ENCODE results near the gene CXXC4. TPM values are rescaled to one million over a fixed set of nuclear protein-coding genes. Genes with fewer than 3 reads are reported as not detected.

CXXC4 gene
- total RNA-seq, 1 experiment from 2014 or later: 0.59 TPM

DNA sequence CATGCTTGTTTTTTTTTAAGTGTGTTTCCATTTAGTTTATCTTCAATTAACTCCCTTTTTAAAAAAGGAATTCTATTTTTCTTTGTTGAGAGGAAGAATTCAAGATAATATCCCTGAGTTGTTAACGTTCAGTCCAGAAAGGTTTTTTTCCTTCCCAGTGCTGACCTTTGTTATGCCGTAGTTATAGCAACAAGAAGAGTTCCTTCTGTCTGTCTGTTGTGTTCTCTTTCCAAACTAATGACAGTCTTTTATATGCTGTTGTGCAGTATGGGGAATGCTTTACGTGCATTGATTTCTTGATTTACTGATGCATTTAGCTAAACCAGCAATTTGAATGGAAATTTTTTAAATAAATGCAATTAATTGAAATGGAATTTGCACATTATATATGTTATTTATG is 6.6 kb upstream of the CXXC4 start:
- no peak overlapping the region for H3K27ac ChIP-seq (ENCODE audit: low read length)
- H3K9me3 ChIP-seq (ENCODE audit: control insufficient read depth, insufficient read depth, low read depth, low read length): no peaks in the 10 kb centered on the region
- CTCF ChIA-PET: no interaction called here
- BruUV-seq (replicated peaks): no TSS peak
- in situ Hi-C loops (cut with HindIII; ENCODE audit: low pct_unique_long_range_greater_than_20kb, low sequenced_read_pairs) (no loop called here), intact Hi-C loops (cut with micrococcal nuclease; ENCODE audit: unreplicated experiment) (no loop called here)
- no peak for DNase-seq (ENCODE audit: low read depth, low spot score)
- ATAC-seq: no peak
- no peaks in the 10 kb centered on the region for H3K36me3 ChIP-seq (ENCODE audit: control insufficient read depth, insufficient read depth, low read length)
- TF ChIP-seq SIN3A (IDR thresholded peaks at IDR 0.05; ENCODE audit: borderline replicate concordance, insufficient read depth, low read depth, low read length) (no peak), POLR2AphosphoS5 (IDR thresholded peaks at IDR 0.05; ENCODE audit: low read depth, low read length) (no peak), REST (IDR thresholded peaks at IDR 0.05; ENCODE audit: insufficient read depth in 1 of 2, low read depth in 2 of 2, low read length in 1 of 2) (no peak), CTCF (IDR thresholded peaks at IDR 0.05) (no peak), TCF7L2 (IDR thresholded peaks at IDR 0.05; ENCODE audit: low read depth, low read length) (no peak)
- H3K4me3 ChIP-seq (ENCODE audit: low read depth in 2 of 2, low read length in 2 of 2): no peak overlapping the region
- H3K27me3 ChIP-seq (ENCODE audit: control insufficient read depth, insufficient read depth, low read length): no peaks in the 10 kb centered on the region
- H3K4me1 ChIP-seq (ENCODE audit: control insufficient read depth, insufficient read depth, low read length): no peaks in the 10 kb centered on the region
- POLR2A ChIA-PET: no interaction called here

- POLR2A ChIA-PET: no interaction called here
- in situ Hi-C loops (cut with HindIII; ENCODE audit: low pct_unique_long_range_greater_than_20kb, low sequenced_read_pairs) (no loop called here), intact Hi-C loops (cut with micrococcal nuclease; ENCODE audit: unreplicated experiment) (no loop called here)
- ATAC-seq (no peak), DNase-seq (ENCODE audit: low read depth, low spot score) (no peak)
- Histone ChIP-seq H3K36me3 (ENCODE audit: control insufficient read depth, insufficient read depth, low read length) (no peaks in the 10 kb centered on the region), H3K4me1 (ENCODE audit: control insufficient read depth, insufficient read depth, low read length) (no peaks in the 10 kb centered on the region), H3K4me3 (ENCODE audit: low read depth in 2 of 2, low read length in 2 of 2) (no peak overlapping the region), H3K27ac (ENCODE audit: low read length) (no peak overlapping the region), H3K27me3 (ENCODE audit: control insufficient read depth, insufficient read depth, low read length) (no peaks in the 10 kb centered on the region), H3K9me3 (ENCODE audit: control insufficient read depth, insufficient read depth, low read depth, low read length) (no peaks in the 10 kb centered on the region)
- CTCF ChIA-PET: no interaction called here
- BruUV-seq (replicated peaks): no TSS peak
- TF ChIP-seq POLR2AphosphoS5 (IDR thresholded peaks at IDR 0.05; ENCODE audit: low read depth, low read length) (no peak), SIN3A (IDR thresholded peaks at IDR 0.05; ENCODE audit: borderline replicate concordance, insufficient read depth, low read depth, low read length) (no peak), TCF7L2 (IDR thresholded peaks at IDR 0.05; ENCODE audit: low read depth, low read length) (no peak), REST (IDR thresholded peaks at IDR 0.05; ENCODE audit: insufficient read depth in 1 of 2, low read depth in 2 of 2, low read length in 1 of 2) (no peak), CTCF (IDR thresholded peaks at IDR 0.05) (no peak)
Observed at GRCh38 chr4:104500442-104500841, 5.7 kb upstream of the CXXC4 start.
